ENCODE results near the gene ATP2C1.
"Not testable (repeated sequence)": the region's sequence is repeated elsewhere in the genome, so short reads cannot be mapped to it uniquely, and the experiment has no call there.

Gene ATP2C1

GRCh38 chr3:131036986-131037385 is 143.1 kb downstream of the ATP2C1 start:
- Histone ChIP-seq H3K4me1 (ENCODE audit: control insufficient read depth, insufficient read depth, low read length, poor library complexity, severe bottlenecking) (peaks cover 3% of the 10 kb centered on the region), H3K36me3 (ENCODE audit: control insufficient read depth, insufficient read depth, low read length) (no peaks in the 10 kb centered on the region), H3K9me3 (ENCODE audit: control insufficient read depth, low read length) (no peaks in the 10 kb centered on the region), H3K4me3 (ENCODE audit: extremely low read depth, insufficient read depth, low read length, poor library complexity, severe bottlenecking) (no peak overlapping the region), H3K27ac (ENCODE audit: low read depth, low read length, severe bottlenecking) (no peak overlapping the region)
- WGBS, 2 experiments (ENCODE audit: insufficient coverage in 2 of 2): 90 to 95% methylated on average over 2 to 3 of the region's 5 CpGs

- no peaks in the 10 kb centered on the region for H3K36me3 ChIP-seq (ENCODE audit: control insufficient read depth, insufficient read depth, low read length)
- no peaks in the 10 kb centered on the region for H3K9me3 ChIP-seq (ENCODE audit: control insufficient read depth, low read length)
- no CpG with 5 or more reads among the region's 2 CpGs for WGBS, 2 experiments (ENCODE audit: insufficient coverage in 2 of 2)
- H3K4me1 ChIP-seq (ENCODE audit: control insufficient read depth, insufficient read depth, low read length, poor library complexity, severe bottlenecking): peaks cover 4% of the 10 kb centered on the region
- H3K27ac ChIP-seq (ENCODE audit: low read depth, low read length, severe bottlenecking): no peak overlapping the region
- H3K4me3 ChIP-seq (ENCODE audit: extremely low read depth, insufficient read depth, low read length, poor library complexity, severe bottlenecking): no peak overlapping the region
These were observed 144.4 kb downstream of the ATP2C1 start for GRCh38 chr3:131038326-131038725.

DNA sequence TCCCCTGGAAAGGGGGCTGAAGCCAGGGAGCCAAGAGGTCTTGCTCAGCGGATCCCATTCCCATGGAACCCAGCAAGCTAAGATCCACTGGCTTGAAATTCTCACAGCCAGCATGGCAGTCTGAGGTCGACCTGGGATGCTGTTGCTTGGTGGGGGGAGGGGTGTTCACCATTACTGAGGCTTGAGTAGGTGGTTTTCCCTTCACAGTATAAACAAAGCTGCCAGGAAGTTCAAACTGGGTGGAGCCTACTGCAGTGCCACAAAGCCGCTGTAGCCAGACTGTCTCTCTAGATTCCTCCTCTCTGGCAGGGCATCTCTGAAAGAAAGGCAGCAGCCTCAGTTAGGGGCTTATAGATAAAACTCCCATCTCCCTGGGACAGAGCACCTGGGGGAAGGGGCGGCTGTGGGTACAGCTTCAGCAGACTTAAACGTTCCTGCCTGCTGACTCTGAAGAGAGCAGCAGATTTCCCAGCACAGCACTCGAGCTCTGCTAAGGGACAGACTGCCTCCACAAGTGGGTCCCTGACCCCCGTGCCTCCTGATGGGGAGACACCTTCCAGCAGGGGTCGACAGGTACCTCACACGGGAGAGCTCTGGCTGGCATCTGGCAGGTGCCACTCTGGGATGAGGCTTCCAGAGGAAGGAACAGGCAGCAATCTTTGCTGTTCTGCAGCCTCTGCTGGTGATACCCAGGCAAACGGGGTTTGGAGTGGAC is 148.5 kb downstream of the ATP2C1 start:
- 81 to 88% methylated on average over 6 to 9 of the region's 10 CpGs for WGBS, 2 experiments (ENCODE audit: insufficient coverage in 2 of 2)
- H3K4me1 ChIP-seq (ENCODE audit: control insufficient read depth, insufficient read depth, low read length, poor library complexity, severe bottlenecking); H3K36me3 ChIP-seq (ENCODE audit: control insufficient read depth, insufficient read depth, low read length); H3K9me3 ChIP-seq (ENCODE audit: control insufficient read depth, low read length); H3K4me3 ChIP-seq (ENCODE audit: extremely low read depth, insufficient read depth, low read length, poor library complexity, severe bottlenecking); H3K27ac ChIP-seq (ENCODE audit: low read depth, low read length, severe bottlenecking): not testable (repeated sequence)

GRCh38 chr3:131047582-131047981 is 153.7 kb downstream of the ATP2C1 start:
- no peaks in the 10 kb centered on the region for H3K9me3 ChIP-seq (ENCODE audit: control insufficient read depth, low read length)
- no peaks in the 10 kb centered on the region for H3K4me1 ChIP-seq (ENCODE audit: control insufficient read depth, insufficient read depth, low read length, poor library complexity, severe bottlenecking)
- no peak overlapping the region for H3K27ac ChIP-seq (ENCODE audit: low read depth, low read length, severe bottlenecking)
- WGBS, 2 experiments (ENCODE audit: insufficient coverage in 2 of 2): 80 to 83% methylated on average over 2 of the region's 2 CpGs
- no peak overlapping the region for H3K4me3 ChIP-seq (ENCODE audit: extremely low read depth, insufficient read depth, low read length, poor library complexity, severe bottlenecking)
- no peaks in the 10 kb centered on the region for H3K36me3 ChIP-seq (ENCODE audit: control insufficient read depth, insufficient read depth, low read length)

GRCh38 chr3:131048030-131048429 is 154.1 kb downstream of the ATP2C1 start:
- H3K27ac ChIP-seq (ENCODE audit: low read depth, low read length, severe bottlenecking): no peak overlapping the region
- H3K36me3 ChIP-seq (ENCODE audit: control insufficient read depth, insufficient read depth, low read length): no peaks in the 10 kb centered on the region
- H3K9me3 ChIP-seq (ENCODE audit: control insufficient read depth, low read length): no peaks in the 10 kb centered on the region
- WGBS, 2 experiments (ENCODE audit: insufficient coverage in 2 of 2): 94 to 96% methylated on average over 7 of the region's 7 CpGs
- no peaks in the 10 kb centered on the region for H3K4me1 ChIP-seq (ENCODE audit: control insufficient read depth, insufficient read depth, low read length, poor library complexity, severe bottlenecking)
- H3K4me3 ChIP-seq (ENCODE audit: extremely low read depth, insufficient read depth, low read length, poor library complexity, severe bottlenecking): no peak overlapping the region

GRCh38 chr3:131050001-131050400 is 156.1 kb downstream of the ATP2C1 start:
- no peak overlapping the region for H3K27ac ChIP-seq (ENCODE audit: low read depth, low read length, severe bottlenecking)
- no peaks in the 10 kb centered on the region for H3K4me1 ChIP-seq (ENCODE audit: control insufficient read depth, insufficient read depth, low read length, poor library complexity, severe bottlenecking)
- H3K4me3 ChIP-seq (ENCODE audit: extremely low read depth, insufficient read depth, low read length, poor library complexity, severe bottlenecking): no peak overlapping the region
- 56 to 100% methylated on average over 1 to 2 of the region's 3 CpGs for WGBS, 2 experiments (ENCODE audit: insufficient coverage in 2 of 2)
- H3K36me3 ChIP-seq (ENCODE audit: control insufficient read depth, insufficient read depth, low read length): no peaks in the 10 kb centered on the region
- no peaks in the 10 kb centered on the region for H3K9me3 ChIP-seq (ENCODE audit: control insufficient read depth, low read length)

DNA sequence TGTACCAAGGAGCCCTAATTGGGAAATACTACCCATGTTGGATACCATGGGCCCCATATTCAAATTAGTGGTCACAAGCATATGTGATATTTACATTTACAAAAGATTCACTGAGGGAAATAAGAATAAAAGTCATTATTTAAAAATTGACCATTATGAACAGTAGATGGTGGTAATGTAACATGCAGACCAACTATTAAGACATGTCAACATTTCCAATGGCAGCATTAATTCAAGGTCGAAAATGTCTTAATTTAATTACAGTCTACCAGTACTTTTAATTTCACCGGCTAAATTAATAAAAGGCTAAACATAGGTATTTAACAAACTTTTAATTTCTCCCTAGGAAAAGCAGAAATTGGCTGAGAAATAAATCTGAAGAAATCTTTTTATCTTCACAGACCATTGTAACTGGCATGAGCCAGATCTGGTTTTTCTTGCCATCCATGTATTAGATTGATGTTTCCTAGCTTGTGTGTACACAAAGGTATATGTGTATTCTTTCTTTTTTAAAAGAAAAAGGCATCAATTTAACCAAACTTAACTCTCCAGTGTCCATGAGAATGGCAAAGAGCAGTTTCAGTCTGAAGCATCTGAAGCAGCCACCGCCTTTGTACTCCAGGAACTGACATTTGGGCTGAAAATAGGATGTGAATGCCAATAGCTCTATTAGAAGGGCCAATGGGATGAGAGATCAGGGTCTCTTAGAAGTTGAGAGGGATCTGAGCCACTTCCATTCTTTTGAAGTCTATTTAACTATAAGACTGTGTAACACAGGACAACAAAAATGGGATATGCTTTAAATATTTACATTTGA is 159.4 kb downstream of the ATP2C1 start:
- Histone ChIP-seq H3K9me3 (ENCODE audit: control insufficient read depth, low read length) (no peaks in the 10 kb centered on the region), H3K4me1 (ENCODE audit: control insufficient read depth, insufficient read depth, low read length, poor library complexity, severe bottlenecking) (no peaks in the 10 kb centered on the region), H3K4me3 (ENCODE audit: extremely low read depth, insufficient read depth, low read length, poor library complexity, severe bottlenecking) (no peak overlapping the region), H3K36me3 (ENCODE audit: control insufficient read depth, insufficient read depth, low read length) (no peaks in the 10 kb centered on the region), H3K27ac (ENCODE audit: low read depth, low read length, severe bottlenecking) (no peak overlapping the region)
- 58% methylated on average over 2 of the region's 3 CpGs; no CpG with 5 or more reads in 1 of the 2 experiments for WGBS, 2 experiments (ENCODE audit: insufficient coverage in 2 of 2)
